Skeletal muscle cell (primary cell): ENCODE measurements around the gene CALN1.
"Not testable (repeated sequence)": the region's sequence is repeated elsewhere in the genome, so short reads cannot be mapped to it uniquely, and the experiment has no call there.

Experiments used
- DNase-seq: peaks from one replicate; pipeline ENCODE4 v3.0.0-alpha.2; 2010; ENCODE audit warnings: low read depth
- H3K4me3 ChIP-seq: 2 replicates; pipeline ENCODE4 v1.5.1; 2011; ENCODE audit warnings: low read depth, mild to moderate bottlenecking, control low read depth, low read length, moderate library complexity

The CALN1 gene

GRCh38 chr7:72412121-72412618 lies at the start of gene CALN1:
TSS of gene CALN1 (minus strand) at chr7:72412338.
- DNase-seq, H3K4me3 ChIP-seq: not testable (repeated sequence)

GRCh38 chr7:72453471-72453870 lies 41.3 kb upstream of the CALN1 start:
- H3K4me3 ChIP-seq: no peak overlapping the region
- DNase-seq: no peak

GRCh38 chr7:72447465-72448204 lies 35.5 kb upstream of the CALN1 start:
- H3K4me3 ChIP-seq: no peak overlapping the region
- DNase-seq: no peak

DNA sequence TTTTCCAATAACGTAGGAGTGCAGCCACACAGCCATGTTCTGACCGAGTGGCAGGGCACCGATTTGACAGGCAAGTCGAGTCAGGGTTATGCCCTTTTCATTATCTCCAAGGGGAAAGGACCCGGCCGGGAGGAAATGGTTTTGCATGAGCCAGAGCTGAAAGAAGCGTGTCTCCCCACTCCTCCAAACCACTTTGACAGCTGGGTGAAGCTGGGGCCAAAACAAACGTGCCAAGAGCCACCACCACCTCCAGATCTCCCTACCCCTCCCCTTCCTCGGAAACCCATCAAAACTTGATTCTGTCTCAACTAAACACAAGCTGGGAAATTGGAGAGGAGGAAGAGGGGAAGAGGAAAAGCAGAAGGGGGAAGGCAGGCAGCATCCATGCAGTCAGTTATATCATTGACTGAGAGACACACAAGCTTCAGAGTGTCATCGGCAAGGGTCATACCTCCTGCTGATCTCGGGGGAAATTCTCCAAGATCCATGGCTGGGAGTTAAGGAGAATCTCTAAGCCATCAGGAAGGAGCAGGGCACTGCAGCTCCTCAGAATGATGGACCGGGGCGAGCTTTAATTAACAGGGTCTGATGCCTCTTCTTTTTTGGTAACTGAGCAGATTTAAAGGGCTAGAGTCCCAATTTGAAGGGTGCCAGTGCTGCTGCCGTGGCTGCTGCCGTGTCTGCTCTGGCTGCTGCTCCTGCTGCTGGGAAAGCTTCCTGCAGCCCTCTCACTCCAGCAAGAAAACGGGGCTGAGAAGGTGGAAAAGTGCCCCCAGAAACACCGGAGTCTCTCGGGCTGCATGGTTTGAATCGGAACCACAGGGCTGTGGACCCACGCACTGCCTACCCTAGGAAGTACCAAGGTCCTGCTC lies 34.7 kb upstream of the CALN1 start:
- no peak for DNase-seq
- H3K4me3 ChIP-seq: no peak overlapping the region

DNA sequence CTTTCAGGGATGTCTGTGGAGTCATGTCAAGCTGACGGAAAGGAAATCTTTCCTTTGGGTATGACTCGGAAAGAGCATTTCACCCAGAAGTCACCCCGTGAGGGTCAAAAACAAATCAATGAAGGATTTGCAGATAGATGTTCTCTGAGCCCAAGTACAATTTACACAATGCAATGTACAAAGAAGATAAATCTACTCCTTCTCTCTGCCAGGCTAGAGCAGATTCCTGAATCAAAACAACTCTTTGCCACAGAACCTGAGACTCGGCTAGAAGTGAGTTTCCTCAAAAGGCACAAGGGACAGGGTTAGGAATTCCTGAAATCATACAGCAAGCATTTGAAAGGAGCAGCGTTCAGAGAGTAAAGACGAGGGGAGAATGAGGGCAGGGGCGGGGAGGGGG lies 34.0 kb upstream of the CALN1 start:
- H3K4me3 ChIP-seq: no peak overlapping the region
- DNase-seq: no peak

DNA sequence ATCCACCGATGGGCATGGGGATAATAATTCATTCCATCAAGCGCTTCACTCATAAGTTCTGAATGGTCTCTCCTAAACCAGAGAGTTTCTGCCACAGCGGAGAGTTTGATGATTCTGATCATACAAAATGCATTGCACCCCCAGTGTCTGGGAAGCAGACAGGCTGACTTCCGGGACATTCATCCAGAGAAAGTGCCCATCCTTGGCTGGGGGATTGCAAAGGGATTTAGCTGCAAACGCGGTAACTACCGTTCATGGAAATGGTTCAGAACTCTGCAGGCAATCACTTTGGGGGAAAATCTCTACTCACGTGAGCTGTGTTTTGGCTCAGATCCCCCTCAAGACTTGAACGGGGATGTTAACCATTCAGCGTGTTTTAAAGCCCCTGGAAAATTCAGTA lies 33.4 kb upstream of the CALN1 start:
- no peak for DNase-seq
- no peak overlapping the region for H3K4me3 ChIP-seq

- H3K4me3 ChIP-seq: no peak overlapping the region
- no peak for DNase-seq
Measured at GRCh38 chr7:72445075-72445474, 32.9 kb upstream of the CALN1 start.

- no peak for DNase-seq
Measured at GRCh38 chr7:72444026-72444776, 32.1 kb upstream of the CALN1 start.

DNA sequence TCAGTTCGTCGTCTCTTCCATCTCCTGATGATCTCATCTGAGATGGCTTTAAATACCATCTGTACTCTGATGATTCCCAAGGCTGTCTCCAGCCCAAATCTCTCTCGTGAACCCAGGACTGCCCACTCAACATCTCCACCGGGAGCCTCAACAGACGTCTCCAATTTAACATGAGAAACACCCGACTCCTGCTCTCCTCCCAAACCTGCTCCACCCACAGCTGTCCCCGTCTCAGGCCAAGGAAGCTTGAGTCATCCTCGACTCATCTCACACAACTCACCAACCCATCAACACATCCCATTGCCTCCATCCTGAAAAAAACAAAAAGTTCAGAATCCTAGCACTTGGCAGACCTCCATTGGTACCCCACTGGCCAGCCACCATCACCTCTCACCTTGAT lies 29.7 kb upstream of the CALN1 start:
- H3K4me3 ChIP-seq: no peak overlapping the region
- no peak for DNase-seq

More at GRCh38 chr7:72444026-72444776, 32.1 kb upstream of the CALN1 start:
- no peak overlapping the region for H3K4me3 ChIP-seq

DNA sequence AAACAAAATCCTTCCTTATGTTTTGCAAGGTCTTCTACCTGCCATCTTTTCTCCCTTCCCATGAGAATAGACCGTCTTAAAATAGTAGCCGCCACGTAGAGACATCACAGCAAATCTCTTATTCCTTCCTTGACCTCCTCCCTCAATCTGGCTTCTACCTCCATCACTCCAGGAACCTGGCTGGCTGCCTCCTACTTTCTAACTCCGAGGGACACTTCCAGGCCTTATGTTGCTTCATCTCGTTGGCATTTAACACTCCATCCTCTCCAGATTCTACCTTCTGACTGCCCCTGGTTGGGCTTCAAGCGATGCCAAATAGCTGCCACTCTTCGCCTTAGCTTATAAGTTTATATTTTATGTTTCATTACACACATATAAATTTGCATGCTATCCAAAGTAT lies 26.4 kb upstream of the CALN1 start:
- DNase-seq: no peak

DNA sequence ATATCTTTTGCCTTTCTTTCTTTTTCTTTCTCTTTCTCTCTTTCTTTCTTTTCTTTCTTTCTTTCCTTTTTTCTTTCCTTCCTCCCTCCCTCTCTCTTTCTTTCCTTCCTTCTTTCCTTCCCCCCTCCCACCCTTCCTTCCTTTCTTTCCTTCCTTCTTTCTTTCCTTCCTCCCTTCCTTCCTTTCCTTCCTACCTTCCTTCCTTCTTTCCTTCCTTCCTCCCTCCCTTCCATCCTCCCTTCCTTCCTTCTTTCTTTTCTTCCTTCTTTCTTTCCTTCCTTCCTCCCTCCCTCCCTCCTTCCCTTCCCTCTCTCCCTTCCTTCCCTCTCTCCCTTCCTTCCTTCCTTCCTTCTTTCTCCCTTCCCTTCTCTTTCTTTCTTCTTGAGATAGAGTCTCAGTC lies 25.5 kb upstream of the CALN1 start:
- DNase-seq: no peak
- H3K4me3 ChIP-seq: no peak overlapping the region

More for the DNA sequence above, 26.4 kb upstream of the CALN1 start:
- no peak overlapping the region for H3K4me3 ChIP-seq

- no peak overlapping the region for H3K4me3 ChIP-seq
- no peak for DNase-seq
Measured at GRCh38 chr7:72437061-72437585, 25.0 kb upstream of the CALN1 start.

DNA sequence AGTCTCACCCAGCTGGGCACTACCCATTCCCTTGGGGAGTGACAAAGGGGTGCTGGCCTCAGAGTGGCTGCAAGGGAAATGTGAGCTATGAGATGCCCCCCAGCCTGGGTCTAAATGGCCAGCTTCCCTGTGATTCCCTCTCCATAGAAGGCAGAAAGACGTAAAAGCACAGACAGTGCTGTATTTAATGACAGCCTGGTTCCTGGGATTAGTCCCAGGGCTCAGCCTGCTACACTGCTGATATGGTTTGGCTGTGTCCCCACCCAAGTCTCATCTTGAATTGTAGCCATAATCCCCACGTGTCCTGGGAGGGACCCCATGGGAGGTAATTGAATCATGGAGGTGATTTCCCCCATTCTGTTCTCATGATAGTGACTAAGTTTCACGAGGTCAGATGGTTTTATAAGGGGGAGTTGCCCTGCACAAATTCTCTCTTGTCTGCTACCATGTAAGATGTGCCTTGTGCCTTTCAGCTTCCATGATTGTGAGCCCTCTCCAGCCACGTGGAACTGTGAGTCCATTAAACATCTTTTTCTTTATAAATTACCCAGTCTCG lies 23.9 kb upstream of the CALN1 start:
- DNase-seq: no peak
- no peak overlapping the region for H3K4me3 ChIP-seq

DNA sequence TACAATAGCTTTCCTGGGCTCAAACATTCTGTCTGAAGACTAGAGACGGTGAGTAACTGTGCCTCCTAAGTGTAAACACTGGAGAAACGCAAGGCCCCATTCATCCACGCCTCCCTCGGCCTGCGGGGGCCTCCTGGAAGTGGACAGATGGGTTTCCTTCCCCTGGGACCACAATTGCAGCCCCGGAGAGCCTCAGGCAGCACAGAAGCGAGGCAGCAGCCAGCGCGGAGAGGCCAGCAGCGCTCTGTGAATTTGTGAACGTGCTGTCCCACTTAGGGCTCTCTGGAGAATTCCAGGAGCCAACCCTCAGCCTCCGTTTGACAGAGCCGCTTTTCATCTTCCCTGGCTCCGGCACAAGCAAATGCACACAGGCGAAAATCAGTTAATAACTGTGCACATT lies 23.2 kb upstream of the CALN1 start:
- no peak for DNase-seq
- no peak overlapping the region for H3K4me3 ChIP-seq

GRCh38 chr7:72430531-72430930 lies 18.4 kb upstream of the CALN1 start:
- H3K4me3 ChIP-seq: no peak overlapping the region
- no peak for DNase-seq

DNA sequence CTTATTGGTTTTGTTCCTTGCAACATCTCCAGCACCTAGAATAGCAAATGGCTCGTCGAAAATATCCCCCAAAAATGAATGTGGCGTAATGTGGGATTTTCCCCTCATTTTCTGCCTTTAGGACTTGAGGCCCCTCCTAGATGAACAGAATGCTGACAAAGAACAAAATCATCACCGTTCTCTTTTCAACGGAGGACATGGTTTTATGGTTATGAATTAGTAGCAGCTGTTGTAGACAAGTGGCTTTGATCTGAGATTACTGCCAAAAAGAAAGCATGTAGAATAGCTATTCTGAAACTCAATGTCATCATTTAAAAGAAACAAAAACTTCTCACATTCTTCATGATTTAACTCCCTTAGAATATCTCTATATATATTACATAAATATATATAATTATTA lies 17.2 kb upstream of the CALN1 start:
- DNase-seq: no peak
- H3K4me3 ChIP-seq: no peak overlapping the region

DNA sequence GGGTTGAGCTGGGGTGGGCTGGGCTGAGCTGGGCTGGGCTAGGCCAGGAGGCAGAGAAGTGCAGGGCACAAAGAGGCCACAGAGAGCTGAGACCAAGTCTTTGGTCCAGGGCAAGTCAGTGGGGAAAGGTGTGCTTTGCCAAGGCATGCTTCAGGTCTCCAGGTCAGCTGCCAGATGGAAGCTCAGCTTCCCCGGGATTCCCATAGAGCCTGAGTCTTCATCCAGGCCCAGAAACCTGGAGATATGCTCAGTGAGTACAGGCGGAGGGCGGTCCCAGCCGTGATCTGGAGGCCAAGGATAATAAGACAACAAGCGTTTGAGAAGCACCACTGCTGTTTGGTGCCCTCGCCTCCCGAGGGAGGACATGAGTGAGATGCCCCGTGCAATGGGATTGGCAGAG lies 4.7 kb upstream of the CALN1 start:
- DNase-seq: no peak
- no peak overlapping the region for H3K4me3 ChIP-seq

DNA sequence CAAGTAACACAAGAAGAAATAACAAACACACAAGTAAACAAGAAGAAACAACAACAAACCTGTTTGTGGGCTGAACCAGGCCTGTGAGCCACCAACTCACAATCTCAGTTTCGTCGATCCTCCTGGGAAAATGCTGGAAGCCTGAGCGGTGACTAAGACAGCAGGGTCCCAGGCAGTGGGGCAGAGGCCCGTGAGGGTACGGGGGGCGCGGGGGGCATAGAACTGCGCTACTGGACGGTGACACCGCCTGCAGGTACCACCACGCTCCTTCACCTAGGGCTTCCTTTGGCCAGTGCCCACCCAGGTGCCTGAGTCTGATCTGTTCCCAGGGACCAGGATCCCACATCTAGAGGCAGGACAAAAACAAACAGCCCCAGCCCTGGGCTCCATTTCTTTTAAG lies 3.4 kb upstream of the CALN1 start:
- H3K4me3 ChIP-seq: no peak overlapping the region
- DNase-seq: no peak

DNA sequence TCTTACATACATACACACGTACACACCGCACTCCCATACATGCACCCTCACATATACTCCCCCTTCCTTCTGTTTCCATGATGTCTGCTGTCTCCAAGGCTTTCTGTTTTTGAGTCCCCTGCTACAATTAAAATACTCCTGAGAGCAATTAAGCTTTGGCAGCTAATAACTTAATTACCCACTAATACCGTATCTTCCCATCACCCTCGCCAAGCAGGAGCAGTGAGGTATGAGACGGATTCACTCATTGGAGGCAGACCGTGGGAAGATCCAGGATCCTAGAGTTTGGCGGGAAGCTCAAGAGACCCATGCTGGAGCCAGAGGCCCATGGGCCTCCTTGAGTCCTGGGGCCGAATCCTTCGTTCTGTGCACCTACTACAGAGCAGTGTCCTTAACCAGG lies 1.7 kb upstream of the CALN1 start:
- H3K4me3 ChIP-seq: no peak overlapping the region
- DNase-seq: no peak
